Activated CD8-positive, alpha-beta T cell treated with anti-CD3 and anti-CD28 coated beads for 36 hours (primary cell): ENCODE results near the gene DUSP7. TPM values are rescaled to one million over a fixed set of nuclear protein-coding genes. Genes with fewer than 3 reads are reported as not detected.

Source experiments
- ATAC-seq: fragments of 200-7000 bp; cut with Tn5 transposase; one replicate; pipeline ENCODE4 v1.10.0; 2021; ENCODE audit warnings: mild to moderate bottlenecking, moderate library complexity
- CTCF ChIA-PET: fragments of 350-600 bp; sonication (Branson Sonifier 250); formaldehyde crosslinking; loops from one replicate; lab custom pipeline; 2021; ENCODE audit warnings: antibody characterized with exemption; lab: Charles Lee
- POLR2A ChIA-PET: fragments of 350-600 bp; sonication (Branson Sonifier 250); formaldehyde crosslinking; loops from one replicate; lab custom pipeline; 2021; ENCODE audit warnings: antibody characterized with exemption; lab: Charles Lee
- DNase-seq: peaks from one replicate; pipeline ENCODE4 v3.0.0-alpha.2; 2020
- H3K27ac Mint-ChIP-seq: one replicate; pipeline ENCODE4 v1.8.0; 2021; ENCODE audit warnings: mild to moderate bottlenecking, mixed read lengths
- H3K27me3 Mint-ChIP-seq: one replicate; pipeline ENCODE4 v1.8.0; 2021; ENCODE audit warnings: mixed read lengths
- H3K36me3 Mint-ChIP-seq: one replicate; pipeline ENCODE4 v1.8.0; 2021; ENCODE audit warnings: low read depth, mixed read lengths
- H3K4me1 Mint-ChIP-seq: one replicate; pipeline ENCODE4 v1.8.0; 2021; ENCODE audit warnings: low read depth, mixed read lengths
- H3K4me3 Mint-ChIP-seq: one replicate; pipeline ENCODE4 v1.8.0; 2021; ENCODE audit warnings: mild to moderate bottlenecking, moderate library complexity, mixed read lengths
- H3K9me3 Mint-ChIP-seq: one replicate; pipeline ENCODE4 v1.8.0; 2021; ENCODE audit warnings: mixed read lengths
- intact Hi-C: fragments of 100-400 bp; cut with micrococcal nuclease; formaldehyde crosslinking; loops from one replicate; pipeline ENCODE4 v1.10.0; 2022
- total RNA-seq, 2 experiments: library from RNA; stranded (reverse); gene quantifications; one replicate each; pipeline ENCODE4 v1.2.3, GENCODE V29; 2021
- TF ChIP-seq, protein P1 (sequence below): fragments of 200-600 bp; IDR thresholded peaks from one replicate; pipeline ENCODE4 v1.8.0; 2022; ENCODE audit warnings: antibody characterized with exemption, mild to moderate bottlenecking

The DUSP7 gene
- total RNA-seq, 2 experiments from 2014 or later = 19.6 to 21.6 TPM

DNA sequence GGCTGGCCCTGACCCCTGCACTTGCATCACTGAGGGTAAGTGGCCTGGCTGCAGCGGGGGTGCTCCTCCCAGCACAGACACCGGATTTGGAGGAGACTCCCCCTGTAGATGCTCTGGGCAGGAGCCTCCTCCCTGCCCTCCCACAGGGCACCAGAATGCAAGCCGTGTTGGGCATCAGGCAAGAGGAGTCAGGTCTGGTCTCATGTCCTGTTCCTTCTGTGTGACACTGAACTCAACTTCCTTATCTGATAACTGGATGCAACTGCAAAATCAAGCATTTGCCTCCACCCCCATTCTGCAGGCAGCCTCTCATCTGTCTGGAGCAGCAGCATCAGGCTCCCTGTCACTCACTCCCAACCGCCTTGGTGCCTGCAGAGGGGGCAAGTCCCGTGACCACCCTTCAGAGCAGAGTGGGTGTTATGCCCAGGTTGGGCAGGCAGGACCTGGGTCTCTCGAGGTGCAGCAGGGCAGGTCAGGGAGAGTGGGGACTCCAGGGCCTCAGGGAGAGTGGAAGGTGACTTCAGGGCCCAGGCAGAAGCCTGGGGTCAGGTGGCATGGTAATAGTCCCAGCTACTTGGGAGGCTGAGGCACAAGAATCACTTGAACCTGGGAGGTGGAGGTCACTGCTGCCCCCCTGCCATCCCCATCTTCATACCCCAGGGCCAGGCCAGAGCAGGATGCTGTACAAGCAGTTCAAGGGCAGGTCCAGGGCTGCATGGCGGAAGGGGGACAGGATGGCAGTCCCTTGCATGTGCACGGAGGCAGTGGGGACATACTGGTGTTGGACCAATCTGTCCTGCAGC, 50.2 kb downstream of the DUSP7 start:
- peaks cover 10% of the 10 kb centered on the region for H3K4me1 Mint-ChIP-seq
- no peaks in the 10 kb centered on the region for H3K27me3 Mint-ChIP-seq
- POLR2A ChIA-PET = interaction anchor here (1.2 kb wide), 1 partner anchor 10 kb away, joined by 3 read pairs; the partner anchor contains the start of gene RPL29
- DNase-seq = no peak
- no peaks in the 10 kb centered on the region for H3K9me3 Mint-ChIP-seq
- H3K27ac Mint-ChIP-seq = no peak overlapping the region
- H3K4me3 Mint-ChIP-seq = no peak overlapping the region
- intact Hi-C loops = no loop called here
- CTCF ChIA-PET = interaction anchor here (0.9 to 6.2 kb wide), 4 partner anchors 112 to 140 kb away, joined by 3 to 83 read pairs (median 3); no protein-coding TSS in a partner anchor
- TF ChIP-seq, protein P1, sequence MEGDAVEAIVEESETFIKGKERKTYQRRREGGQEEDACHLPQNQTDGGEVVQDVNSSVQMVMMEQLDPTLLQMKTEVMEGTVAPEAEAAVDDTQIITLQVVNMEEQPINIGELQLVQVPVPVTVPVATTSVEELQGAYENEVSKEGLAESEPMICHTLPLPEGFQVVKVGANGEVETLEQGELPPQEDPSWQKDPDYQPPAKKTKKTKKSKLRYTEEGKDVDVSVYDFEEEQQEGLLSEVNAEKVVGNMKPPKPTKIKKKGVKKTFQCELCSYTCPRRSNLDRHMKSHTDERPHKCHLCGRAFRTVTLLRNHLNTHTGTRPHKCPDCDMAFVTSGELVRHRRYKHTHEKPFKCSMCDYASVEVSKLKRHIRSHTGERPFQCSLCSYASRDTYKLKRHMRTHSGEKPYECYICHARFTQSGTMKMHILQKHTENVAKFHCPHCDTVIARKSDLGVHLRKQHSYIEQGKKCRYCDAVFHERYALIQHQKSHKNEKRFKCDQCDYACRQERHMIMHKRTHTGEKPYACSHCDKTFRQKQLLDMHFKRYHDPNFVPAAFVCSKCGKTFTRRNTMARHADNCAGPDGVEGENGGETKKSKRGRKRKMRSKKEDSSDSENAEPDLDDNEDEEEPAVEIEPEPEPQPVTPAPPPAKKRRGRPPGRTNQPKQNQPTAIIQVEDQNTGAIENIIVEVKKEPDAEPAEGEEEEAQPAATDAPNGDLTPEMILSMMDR = no peak
- ATAC-seq = no peak
- no peaks in the 10 kb centered on the region for H3K36me3 Mint-ChIP-seq

- H3K9me3 Mint-ChIP-seq = no peaks in the 10 kb centered on the region
- peaks cover 10% of the 10 kb centered on the region for H3K4me1 Mint-ChIP-seq
- TF ChIP-seq, protein P1 = no peak
- no peak for ATAC-seq
- intact Hi-C loops = no loop called here
- H3K27ac Mint-ChIP-seq = no peak overlapping the region
- H3K27me3 Mint-ChIP-seq = no peaks in the 10 kb centered on the region
- ChIA-PET POLR2A (interaction anchor here (1.2 kb wide), 1 partner anchor 10 kb away, joined by 3 read pairs; the partner anchor contains the start of gene RPL29), CTCF (interaction anchor here (0.9 to 6.2 kb wide), 3 partner anchors 113 to 141 kb away, joined by 3 to 83 read pairs (median 3); no protein-coding TSS in a partner anchor)
- no peak for DNase-seq
- no peaks in the 10 kb centered on the region for H3K36me3 Mint-ChIP-seq
- no peak overlapping the region for H3K4me3 Mint-ChIP-seq
These were observed 50.8 kb downstream of the DUSP7 start for GRCh38 chr3:52005571-52005986.

- POLR2A ChIA-PET = interaction anchor here (1.2 kb wide), 1 partner anchor 9 kb away, joined by 3 read pairs; the partner anchor contains the start of gene RPL29
- TF ChIP-seq, protein P1 = no peak
- H3K27ac Mint-ChIP-seq = no peak overlapping the region
These were observed 51.4 kb downstream of the DUSP7 start for GRCh38 chr3:52004906-52005395.

GRCh38 chr3:52004163-52004787, 52.1 kb downstream of the DUSP7 start:
- POLR2A ChIA-PET = interaction anchor here (0.8 kb wide), 1 partner anchor 50 kb away, joined by 3 read pairs; no protein-coding TSS in a partner anchor
- intact Hi-C loops = loop anchor here (5.0 kb wide), 1 partner anchor 48 kb away; no protein-coding TSS in a partner anchor
- no peaks in the 10 kb centered on the region for H3K27me3 Mint-ChIP-seq

More at GRCh38 chr3:52004906-52005395, 51.4 kb downstream of the DUSP7 start:
- CTCF ChIA-PET = interaction anchor here (1.2 to 6.2 kb wide), 4 partner anchors 36 to 142 kb away, joined by 3 to 92 read pairs (median 78); partner anchors contain the start of gene DUSP7
- Mint-ChIP-seq H3K4me1 (peaks cover 10% of the 10 kb centered on the region), H3K36me3 (no peaks in the 10 kb centered on the region), H3K4me3 (no peak overlapping the region), H3K27me3 (no peaks in the 10 kb centered on the region), H3K9me3 (no peaks in the 10 kb centered on the region)
- ATAC-seq (no peak), DNase-seq (no peak)
- intact Hi-C loops = loop anchor here (5.0 kb wide), 1 partner anchor 47 kb away; no protein-coding TSS in a partner anchor

More at GRCh38 chr3:52004163-52004787, 52.1 kb downstream of the DUSP7 start:
- Mint-ChIP-seq H3K9me3 (no peaks in the 10 kb centered on the region), H3K27ac (no peak overlapping the region), H3K4me1 (peaks cover 10% of the 10 kb centered on the region), H3K36me3 (no peaks in the 10 kb centered on the region), H3K4me3 (no peak overlapping the region)
- CTCF ChIA-PET = interaction anchor here (1.2 to 6.2 kb wide), 5 partner anchors 9 to 142 kb away, joined by 3 to 92 read pairs (median 74); partner anchors contain the start of gene DUSP7
- ATAC-seq (no peak), DNase-seq (no peak)
- TF ChIP-seq, protein P1 = no peak
